GM12878 (cell line): ENCODE results near the gene FKBP4. TPM values are rescaled to one million over a fixed set of nuclear protein-coding genes. Genes with fewer than 3 reads are reported as not detected.

Experiments used
- ATAC-seq: fragments of 200-7000 bp; cut with Tn5 transposase; 3 replicates; pipeline ENCODE4 v1.9.1; 2020; ENCODE audit warnings: mild to moderate bottlenecking, moderate library complexity
- BruUV-seq: library from RNA; stranded (reverse); fragments of 400-500 nt; replicated peaks from 2 replicates; lab custom pipeline; 2021; lab: Mats Ljungman, UMichigan
- CTCF ChIA-PET: fragments of 300-600 bp; sonication (Branson Sonifier 250); formaldehyde crosslinking; extraction: SDS; loops from one replicate; lab custom pipeline; 2021; ENCODE audit warnings: inconsistent platforms; lab: Yijun Ruan, JAX
- POLR2A ChIA-PET: fragments of 350-600 bp; formaldehyde crosslinking; extraction: SDS; loops from one replicate; lab custom pipeline; 2021; ENCODE audit warnings: inconsistent platforms; lab: Charles Lee
- RAD21 ChIA-PET: fragments of 300-600 bp; sonication (Branson Sonifier 250); formaldehyde crosslinking; loops from one replicate; lab custom pipeline; 2023; ENCODE audit warnings: antibody characterized with exemption; ENCODE audit not compliant: unreplicated experiment; lab: Charles Lee
- SMC1A ChIA-PET: fragments of 300-600 bp; sonication (Branson Sonifier 250); formaldehyde crosslinking; loops from one replicate; lab custom pipeline; 2023; ENCODE audit not compliant: unreplicated experiment, uncharacterized antibody; lab: Charles Lee
- DNase-seq: peaks from one replicate; pipeline ENCODE4 v3.0.0-alpha.2; 2011; ENCODE audit warnings: low read depth, low spot score
- FAIRE-seq: peaks from 3 replicates; lab custom pipeline; 2011; peaks lifted over from hg19 to GRCh38; lab: Jason Lieb, UNC
- H2AFZ ChIP-seq: 2 replicates; pipeline ENCODE4 v1.6.0; 2011; ENCODE audit warnings: low read depth, low read length, control low read depth; ENCODE audit not compliant: control insufficient read depth
- H3K27ac ChIP-seq: 2 replicates; pipeline ENCODE4 v1.5.1; 2011; ENCODE audit warnings: control low read depth; ENCODE audit not compliant: control insufficient read depth, insufficient read depth
- H3K27me3 ChIP-seq, 2 experiments: replicated peaks in 1 of 2; 2 replicates each; pipeline versions ENCODE4 v1.6.0 to v1.6.1; 2011; ENCODE audit warnings: low read length in 1 of 2; ENCODE audit not compliant: control insufficient read depth in 2 of 2, insufficient read depth in 2 of 2
- H3K36me3 ChIP-seq, 2 experiments: 2 replicates each; pipeline ENCODE4 v1.5.1; 2011; ENCODE audit warnings: low read length in 1 of 2; ENCODE audit not compliant: control insufficient read depth in 2 of 2, insufficient read depth in 2 of 2
- H3K4me1 ChIP-seq: 2 replicates; pipeline ENCODE4 v1.6.1; 2011; ENCODE audit warnings: mild to moderate bottlenecking, low read length, moderate library complexity, mixed read lengths; ENCODE audit not compliant: control insufficient read depth, insufficient read depth
- H3K4me2 ChIP-seq: 2 replicates; pipeline ENCODE4 v1.6.0; 2011; ENCODE audit warnings: control low read depth; ENCODE audit not compliant: control insufficient read depth, insufficient read depth
- H3K4me3 ChIP-seq: fragments of 200-600 bp; sonication (generic); 2 replicates; pipeline ENCODE4 v1.5.1; 2016
- H3K79me2 ChIP-seq: 2 replicates; pipeline ENCODE4 v1.6.0; 2011; ENCODE audit warnings: low read length; ENCODE audit not compliant: control insufficient read depth, insufficient read depth
- H3K9ac ChIP-seq: 2 replicates; pipeline ENCODE4 v1.8.0; 2011; ENCODE audit warnings: low read length, control low read depth, mixed read lengths; ENCODE audit not compliant: control insufficient read depth, insufficient read depth
- H3K9me3 ChIP-seq: replicated peaks from 3 replicates; pipeline ENCODE4 v1.5.1; 2011; ENCODE audit warnings: mild to moderate bottlenecking, low read length; ENCODE audit not compliant: control insufficient read depth, insufficient read depth
- H4K20me1 ChIP-seq: 2 replicates; pipeline ENCODE4 v1.6.0; 2011; ENCODE audit not compliant: control insufficient read depth, insufficient read depth
- CHD2 ChIP-seq: IDR thresholded peaks from 2 replicates; pipeline ENCODE4 v1.6.1; 2011; ENCODE audit warnings: low read depth, low read length, improper control_type of control experiment, borderline replicate concordance
- HDGF ChIP-seq: fragments of 450-650 bp; IDR thresholded peaks from 2 replicates; pipeline ENCODE4 v1.6.1; 2016; ENCODE audit warnings: antibody characterized with exemption
- SREBF2 ChIP-seq: IDR thresholded peaks from 2 replicates; pipeline ENCODE4 v1.6.1; 2012; ENCODE audit warnings: mild to moderate bottlenecking, low read length
- YY1 ChIP-seq: IDR thresholded peaks from 2 replicates; pipeline ENCODE4 v1.6.1; 2011; ENCODE audit warnings: low read depth, mild to moderate bottlenecking, low read length
- ZNF687 ChIP-seq: fragments of 450-650 bp; IDR thresholded peaks from 2 replicates; pipeline ENCODE4 v1.6.1; 2017; ENCODE audit warnings: mild to moderate bottlenecking, moderate library complexity
- ZSCAN29 ChIP-seq: fragments of 450-650 bp; IDR thresholded peaks from 2 replicates; pipeline ENCODE4 v1.6.1; 2017; ENCODE audit warnings: mild to moderate bottlenecking, moderate library complexity
- WGBS: methylation state at CpG from one replicate; pipeline ENCODE4 v1.1.6; 2016; ENCODE audit warnings: low lambda C conversion rate; ENCODE audit not compliant: insufficient replicate concordance, insufficient coverage; ENCODE audit errors: missing lambda C conversion rate; 5-methylcytosine and 5-hydroxymethylcytosine counted together
- in situ Hi-C: fragments of 300-500 bp; cut with MboI; formaldehyde crosslinking; loops from 9 replicates; pipeline ENCODE4 v1.14.3; 2018; ENCODE audit warnings: mixed read lengths
- intact Hi-C: fragments of 100-400 bp; cut with micrococcal nuclease; formaldehyde crosslinking; loops from one replicate; pipeline ENCODE4 v1.14.2; 2022; ENCODE audit not compliant: unreplicated experiment
- polyA plus RNA-seq, 11 experiments: library from polyadenylated mRNA; depleted of rRNA in 4 of 11; unstranded in 6 of 11; stranded (reverse) in 5 of 11; fragments of >200 nt; fragmentation: Nextera tagmentation in 4 of 11; fragmentation: Illumina TruSeq in 1 of 11; extraction: Ambion mirVana in 4 of 11; extraction: Trizol in 1 of 11; gene quantifications; 1 replicate in 1 of 11; 2 replicates in 10 of 11; pipeline versions ENCODE4 v1.2.1 to v1.2.3, GENCODE V29; 2011 to 2016; ENCODE audit warnings: inconsistent platforms in 2 of 11, missing spikeins in 2 of 11, low read depth in 1 of 11
- total RNA-seq, 4 experiments: library from RNA; depleted of rRNA in 3 of 4; stranded (reverse); fragments of >200 nt in 3 of 4; fragmentation: Illumina TruSeq in 1 of 4; extraction: Trizol in 1 of 4; gene quantifications; 2 replicates each; pipeline versions ENCODE4 v1.2.1 to v1.2.3, GENCODE V29; 2013 to 2021
- TF ChIP-seq, protein P1 (sequence below): fragments of 450-650 bp; IDR thresholded peaks from 2 replicates; pipeline ENCODE4 v1.6.1; 2017; ENCODE audit warnings: antibody characterized with exemption, mild to moderate bottlenecking, moderate library complexity

FKBP4 gene
- total and polyA plus RNA-seq, 10 of the 15 experiments (the other 5 are each of a cell fraction or from before 2014, with no cell fraction given): 8.9 to 90.0 (median 45.4) TPM

- no peak for TF ChIP-seq ZNF687
- TF ChIP-seq, protein P1, sequence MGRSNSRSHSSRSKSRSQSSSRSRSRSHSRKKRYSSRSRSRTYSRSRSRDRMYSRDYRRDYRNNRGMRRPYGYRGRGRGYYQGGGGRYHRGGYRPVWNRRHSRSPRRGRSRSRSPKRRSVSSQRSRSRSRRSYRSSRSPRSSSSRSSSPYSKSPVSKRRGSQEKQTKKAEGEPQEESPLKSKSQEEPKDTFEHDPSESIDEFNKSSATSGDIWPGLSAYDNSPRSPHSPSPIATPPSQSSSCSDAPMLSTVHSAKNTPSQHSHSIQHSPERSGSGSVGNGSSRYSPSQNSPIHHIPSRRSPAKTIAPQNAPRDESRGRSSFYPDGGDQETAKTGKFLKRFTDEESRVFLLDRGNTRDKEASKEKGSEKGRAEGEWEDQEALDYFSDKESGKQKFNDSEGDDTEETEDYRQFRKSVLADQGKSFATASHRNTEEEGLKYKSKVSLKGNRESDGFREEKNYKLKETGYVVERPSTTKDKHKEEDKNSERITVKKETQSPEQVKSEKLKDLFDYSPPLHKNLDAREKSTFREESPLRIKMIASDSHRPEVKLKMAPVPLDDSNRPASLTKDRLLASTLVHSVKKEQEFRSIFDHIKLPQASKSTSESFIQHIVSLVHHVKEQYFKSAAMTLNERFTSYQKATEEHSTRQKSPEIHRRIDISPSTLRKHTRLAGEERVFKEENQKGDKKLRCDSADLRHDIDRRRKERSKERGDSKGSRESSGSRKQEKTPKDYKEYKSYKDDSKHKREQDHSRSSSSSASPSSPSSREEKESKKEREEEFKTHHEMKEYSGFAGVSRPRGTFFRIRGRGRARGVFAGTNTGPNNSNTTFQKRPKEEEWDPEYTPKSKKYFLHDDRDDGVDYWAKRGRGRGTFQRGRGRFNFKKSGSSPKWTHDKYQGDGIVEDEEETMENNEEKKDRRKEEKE: no peak
- no peak for TF ChIP-seq ZSCAN29
- TF ChIP-seq CHD2: no peak
- no peak for TF ChIP-seq SREBF2
- TF ChIP-seq HDGF: no peak
- TF ChIP-seq YY1: no peak
- BruUV-seq: no TSS peak
Observed at GRCh38 chr12:2785017-2785416, 9.8 kb upstream of the FKBP4 start.

More at GRCh38 chr12:2785017-2785416, 9.8 kb upstream of the FKBP4 start:
- H2AFZ ChIP-seq: no peak overlapping the region
- WGBS: 68% methylated on average over 5 of the region's 5 CpGs
- no peaks in the 10 kb centered on the region for H3K9me3 ChIP-seq
- intact Hi-C loops (loop anchor here (2.0 kb wide), 1 partner anchor 102 kb away; no protein-coding TSS in a partner anchor), in situ Hi-C loops (no loop called here)
- FAIRE-seq: no peak
- H3K79me2 ChIP-seq: no peaks in the 10 kb centered on the region
- no peak overlapping the region for H3K4me2 ChIP-seq
- H3K4me1 ChIP-seq: no peaks in the 10 kb centered on the region; the same call in 1 of the 2 replicates
- no peaks in the 10 kb centered on the region for H3K36me3 ChIP-seq
- ATAC-seq: no peak
- no peaks in the 10 kb centered on the region for H4K20me1 ChIP-seq
- H3K4me3 ChIP-seq: no peak overlapping the region
- ChIA-PET SMC1A (interaction anchor here (0.9 to 1.7 kb wide), 2 partner anchors 28 to 102 kb away, joined by 3 to 6 read pairs; partner anchors contain the start of gene ITFG2), CTCF (interaction anchor here (1.0 to 2.8 kb wide), 8 partner anchors 11 to 458 kb away, joined by 3 to 16 read pairs (median 6); partner anchors contain the start of gene FKBP4), POLR2A (interaction anchor here (0.9 kb wide), 1 partner anchor 28 kb away, joined by 3 read pairs; no protein-coding TSS in a partner anchor), RAD21 (interaction anchor here (1.1 to 1.6 kb wide), 4 partner anchors 11 to 31 kb away, joined by 3 to 4 read pairs (median 3); no protein-coding TSS in a partner anchor)
- DNase-seq: no peak
- peaks cover 1 to 6% of the 10 kb centered on the region in 2 experiments; a peak in 3 of 4 replicates for H3K27me3 ChIP-seq
- no peak overlapping the region for H3K9ac ChIP-seq
- no peak overlapping the region for H3K27ac ChIP-seq
